H1 (cell line): ENCODE results near the gene TMEM145. TPM values are rescaled to one million over a fixed set of nuclear protein-coding genes. Genes with fewer than 3 reads are reported as not detected.

ENCODE experiments used
- CTCF ChIA-PET: fragments of 300-600 bp; sonication (Branson Sonifier 250); formaldehyde crosslinking; loops from one replicate; lab custom pipeline; 2021; ENCODE audit not compliant: partially characterized antibody; lab: Charles Lee
- POLR2A ChIA-PET: fragments of 300-600 bp; sonication (Branson Sonifier 250); formaldehyde crosslinking; loops from one replicate; lab custom pipeline; 2021; ENCODE audit warnings: inconsistent platforms; ENCODE audit not compliant: partially characterized antibody; lab: Charles Lee
- DNase-seq, 2 experiments: peaks; one replicate each; pipeline versions ENCODE4 v3.0.0 to v3.0.0-alpha.2; 2010 to 2022; ENCODE audit warnings: low spot score in 2 of 2, low read depth in 1 of 2, mixed read lengths in 1 of 2
- FAIRE-seq: peaks from 2 replicates; lab custom pipeline; 2011; peaks lifted over from hg19 to GRCh38; lab: Jason Lieb, UNC
- H2AFZ ChIP-seq: 2 replicates; pipeline ENCODE4 v1.8.1; 2012; ENCODE audit warnings: low read length, inconsistent platforms
- H2AK5ac ChIP-seq: 2 replicates; pipeline ENCODE4 v1.6.1; 2013; ENCODE audit warnings: low read depth, low read length
- H2BK120ac ChIP-seq: replicated peaks from 2 replicates; pipeline ENCODE3; 2013; ENCODE audit warnings: low read depth, low read length, inconsistent platforms
- H2BK12ac ChIP-seq: 2 replicates; pipeline ENCODE4 v1.6.1; 2013; ENCODE audit warnings: low read depth, low read length
- H2BK15ac ChIP-seq: 2 replicates; pipeline ENCODE4 v1.6.1; 2013; ENCODE audit warnings: low read length
- H2BK20ac ChIP-seq: 2 replicates; pipeline ENCODE4 v1.6.1; 2013; ENCODE audit warnings: low read length
- H2BK5ac ChIP-seq: 2 replicates; pipeline ENCODE4 v1.6.1; 2013; ENCODE audit warnings: low read depth, low read length
- H3K14ac ChIP-seq: 2 replicates; pipeline ENCODE4 v1.6.1; 2013; ENCODE audit warnings: inconsistent platforms; ENCODE audit not compliant: insufficient read length
- H3K18ac ChIP-seq: 2 replicates; pipeline ENCODE4 v1.6.1; 2013; ENCODE audit warnings: low read length; ENCODE audit errors: extremely low read depth
- H3K23ac ChIP-seq: 2 replicates; pipeline ENCODE4 v1.6.1; 2013; ENCODE audit warnings: inconsistent platforms; ENCODE audit not compliant: insufficient read length
- H3K23me2 ChIP-seq: 2 replicates; pipeline ENCODE4 v1.6.1; 2013; ENCODE audit warnings: low read depth, low read length
- H3K27ac ChIP-seq: 2 replicates; pipeline ENCODE4 v1.6.1; 2011; ENCODE audit warnings: low read depth, low read length, inconsistent platforms
- H3K27me3 ChIP-seq, 4 experiments: replicated peaks in 1 of 4; 1 replicate in 1 of 4; 2 replicates in 3 of 4; pipeline versions ENCODE4 v1.6.1 to v1.8.1; 2011 to 2013; ENCODE audit warnings: low read length in 3 of 4, mild to moderate bottlenecking in 3 of 4, inconsistent platforms in 2 of 4, mixed read lengths in 2 of 4, moderate library complexity in 1 of 4; ENCODE audit not compliant: control insufficient read depth in 3 of 4, insufficient read depth in 3 of 4; ENCODE audit errors: extremely low read depth in 1 of 4
- H3K36me3 ChIP-seq, 4 experiments: 2 replicates each; pipeline versions ENCODE4 v1.6.1 to v1.8.1; 2011 to 2013; ENCODE audit warnings: mild to moderate bottlenecking in 4 of 4, low read length in 3 of 4, moderate library complexity in 2 of 4, control low read depth in 1 of 4, inconsistent platforms in 1 of 4; ENCODE audit not compliant: insufficient read depth in 4 of 4, control insufficient read depth in 2 of 4
- H3K4ac ChIP-seq: replicated peaks from 2 replicates; pipeline ENCODE3; 2013; ENCODE audit warnings: low read length, low read depth, mixed read lengths, inconsistent platforms; ENCODE audit not compliant: insufficient read length
- H3K4me1 ChIP-seq, 4 experiments: replicated peaks in 1 of 4; 1 replicate in 1 of 4; 2 replicates in 3 of 4; pipeline versions ENCODE4 v1.6.1 to v1.8.1; 2011 to 2013; ENCODE audit warnings: low read length in 3 of 4, inconsistent platforms in 2 of 4, mixed read lengths in 1 of 4; ENCODE audit not compliant: insufficient read depth in 4 of 4, control insufficient read depth in 3 of 4
- H3K4me2 ChIP-seq, 2 experiments: 2 replicates each; pipeline versions ENCODE4 v1.6.1 to v1.8.1; 2011 to 2013; ENCODE audit warnings: low read depth in 2 of 2, low read length in 2 of 2, control low read depth in 1 of 2, inconsistent platforms in 1 of 2, mild to moderate bottlenecking in 1 of 2; ENCODE audit not compliant: insufficient read depth in 1 of 2
- H3K4me3 ChIP-seq, 4 experiments: fragments of 200-600, 300-600 bp in 1 of 4; sonication (generic), shearing (Covaris generic), sonication (Bioruptor Twin) in 1 of 4; 2 replicates each; pipeline versions ENCODE4 v1.5.1 to v1.8.1; 2011 to 2016; ENCODE audit warnings: low read length in 4 of 4, low read depth in 3 of 4, control low read depth in 2 of 4, inconsistent platforms in 2 of 4, mild to moderate bottlenecking in 2 of 4, mixed read lengths in 1 of 4, moderate library complexity in 1 of 4; ENCODE audit not compliant: insufficient read depth in 2 of 4; ENCODE audit errors: extremely low read depth in 1 of 4
- H3K56ac ChIP-seq: replicated peaks from 2 replicates; pipeline ENCODE3; 2013; ENCODE audit warnings: low read depth, mild to moderate bottlenecking, mixed read lengths, low read length, inconsistent platforms; ENCODE audit not compliant: insufficient read length
- H3K79me1 ChIP-seq: 2 replicates; pipeline ENCODE4 v1.6.1; 2013; ENCODE audit warnings: low read depth, low read length, control low read depth
- H3K79me2 ChIP-seq, 2 experiments: 2 replicates each; pipeline versions ENCODE4 v1.6.1 to v1.8.1; 2012 to 2013; ENCODE audit warnings: low read length in 2 of 2, mild to moderate bottlenecking in 2 of 2, inconsistent platforms in 1 of 2; ENCODE audit not compliant: insufficient read depth in 2 of 2, control insufficient read depth in 1 of 2
- H3K9ac ChIP-seq, 4 experiments: replicated peaks in 1 of 4; 1 replicate in 1 of 4; 2 replicates in 3 of 4; pipeline versions ENCODE4 v1.6.1 to v1.8.1; 2011 to 2013; ENCODE audit warnings: low read depth in 3 of 4, low read length in 3 of 4, control low read depth in 2 of 4, mild to moderate bottlenecking in 2 of 4, moderate library complexity in 2 of 4, inconsistent platforms in 1 of 4; ENCODE audit errors: extremely low read depth in 1 of 4
- H3K9me3 ChIP-seq, 2 experiments: 2 replicates each; pipeline versions ENCODE4 v1.6.1 to v1.8.1; 2012 to 2013; ENCODE audit warnings: mild to moderate bottlenecking in 2 of 2, moderate library complexity in 2 of 2, control low read depth in 1 of 2, inconsistent platforms in 1 of 2, low read depth in 1 of 2, low read length in 1 of 2, mixed read lengths in 1 of 2; ENCODE audit not compliant: insufficient read depth in 2 of 2
- H4K20me1 ChIP-seq, 2 experiments: replicated peaks in 1 of 2; 2 replicates each; pipeline versions ENCODE3 to v1.8.1; 2011 to 2013; ENCODE audit warnings: inconsistent platforms in 2 of 2, low read length in 2 of 2, mild to moderate bottlenecking in 1 of 2; ENCODE audit not compliant: insufficient read depth in 2 of 2, control insufficient read depth in 1 of 2
- H4K5ac ChIP-seq: 2 replicates; pipeline ENCODE4 v1.6.1; 2013; ENCODE audit warnings: low read length, low read depth, mixed read lengths, inconsistent platforms; ENCODE audit not compliant: insufficient read length
- H4K8ac ChIP-seq: 2 replicates; pipeline ENCODE4 v1.8.0; 2013; ENCODE audit warnings: mild to moderate bottlenecking, moderate library complexity, low read length, inconsistent platforms; ENCODE audit not compliant: insufficient read depth; ENCODE audit errors: extremely low read depth
- H4K91ac ChIP-seq: replicated peaks from 2 replicates; pipeline ENCODE3; 2013; ENCODE audit warnings: low read length, mixed read lengths, inconsistent platforms; ENCODE audit not compliant: insufficient read length
- CTBP2 ChIP-seq: IDR thresholded peaks from 2 replicates; pipeline ENCODE4 v1.7.0; 2011; ENCODE audit warnings: borderline replicate concordance, mild to moderate bottlenecking, moderate library complexity, mixed read lengths, low read length; ENCODE audit not compliant: insufficient read depth, insufficient read length
- EGR1 ChIP-seq: IDR thresholded peaks from 2 replicates; pipeline ENCODE4 v1.6.1; 2011; ENCODE audit warnings: low read depth, low read length, borderline replicate concordance
- SAP30 ChIP-seq: fragments of 300-600 bp; sonication (generic); IDR thresholded peaks from 2 replicates; pipeline ENCODE4 v1.7.1; 2012; ENCODE audit warnings: low read length, moderate library complexity, mild to moderate bottlenecking, inconsistent platforms; ENCODE audit not compliant: insufficient read depth, insufficient replicate concordance
- TAF7 ChIP-seq: optimal IDR thresholded peaks from 2 replicates; pipeline ENCODE3; 2011; ENCODE audit warnings: low read depth, mild to moderate bottlenecking, inconsistent platforms, low read length, moderate library complexity, borderline replicate concordance
- WGBS, 2 experiments: shearing (Covaris generic) in 1 of 2; methylation state at CpG; one replicate each; pipeline versions ENCODE4 v1.1.6 to v1.1.7; 2013 to 2015; ENCODE audit warnings: low lambda C conversion rate in 2 of 2, mixed read lengths in 2 of 2, inconsistent platforms in 1 of 2, low coverage in 1 of 2, missing lambda C conversion rate in 1 of 2; ENCODE audit not compliant: insufficient replicate concordance in 2 of 2, insufficient coverage in 1 of 2, insufficient read length in 1 of 2; ENCODE audit errors: extremely low coverage in 1 of 2, missing lambda C conversion rate in 1 of 2; 5-methylcytosine and 5-hydroxymethylcytosine counted together
- polyA plus RNA-seq, 7 experiments: library from polyadenylated mRNA; depleted of rRNA in 3 of 7; stranded (reverse) in 5 of 7; unstranded in 2 of 7; fragments of >200 nt in 5 of 7; fragments of 200-250 nt in 2 of 7; gene quantifications; 1 replicate in 5 of 7; 2 replicates in 1 of 7; 4 replicates in 1 of 7; pipeline versions ENCODE4 v1.2.1 to v1.2.3, GENCODE V29; 2011 to 2013; ENCODE audit warnings: missing spikeins in 2 of 7, mixed read lengths in 2 of 7
- total RNA-seq: library from RNA; stranded (reverse); fragmentation: NEBNext Ultra II Directional; extraction: Animal tissue kit (Norgen Biotek cat#: 25700); gene quantifications from 2 replicates; pipeline ENCODE4 v1.2.1, GENCODE V29; 2021

TMEM145 gene
- total and polyA plus RNA-seq, 2 of the 8 experiments (the other 6 are each of a cell fraction or from before 2014, with no cell fraction given): 2.3 to 4.7 TPM

- DNase-seq (no peak), FAIRE-seq (no peak)
- Histone ChIP-seq H3K27me3 (no peaks in the 10 kb centered on the region), H3K36me3 (peaks cover 0 to 10% (median 1%) of the 10 kb centered on the region in 4 experiments; a peak in 3 of 8 replicates), H3K23me2 (peaks cover 4% of the 10 kb centered on the region; the same call in 1 of the 2 replicates), H4K8ac (peak within 1 kb of the TSS; percentile 89), H2AFZ (no peak within 1 kb of the TSS), H2BK20ac (peak within 1 kb of the TSS; percentile 82; the same call in 1 of the 2 replicates), H3K18ac (peak within 1 kb of the TSS; percentile 92), H2BK120ac (peak within 1 kb of the TSS; percentile 66), H3K9ac (peak within 1 kb of the TSS; percentile 67 to 84 (median 72)), H3K9me3 (no peaks in the 10 kb centered on the region), H2AK5ac (no peak within 1 kb of the TSS; the same call in 1 of the 2 replicates), H3K4ac (peak within 1 kb of the TSS; percentile 92), H3K4me1 (peaks cover 0 to 14% (median 10%) of the 10 kb centered on the region in 4 experiments; a peak in 4 of 7 replicates), H2BK12ac (peak within 1 kb of the TSS; percentile 84), H3K23ac (no peak within 1 kb of the TSS), H3K79me2 (peaks cover 0 to 10% of the 10 kb centered on the region in 2 experiments; a peak in 2 of 4 replicates), H4K91ac (peak within 1 kb of the TSS; percentile 98), H3K27ac (peak within 1 kb of the TSS; percentile 67; the same call in 1 of the 2 replicates), H2BK15ac (peak within 1 kb of the TSS; percentile 98; the same call in 1 of the 2 replicates), H4K20me1 (no peaks in the 10 kb centered on the region), H3K4me3 (peak within 1 kb of the TSS; percentile 64 to 84 (median 78)), H3K79me1 (no peaks in the 10 kb centered on the region), H3K4me2 (peak within 1 kb of the TSS; percentile 76 to 92), H4K5ac (peak within 1 kb of the TSS; percentile 84), H3K56ac (peak within 1 kb of the TSS; percentile 97), H3K14ac (peak within 1 kb of the TSS; percentile 44), H2BK5ac (peak within 1 kb of the TSS; percentile 96)
- 7% methylated on average over 21 of the region's 21 CpGs; no CpG with 5 or more reads in 1 of the 2 experiments for WGBS, 2 experiments
- POLR2A ChIA-PET: interaction anchor here (0.6 to 2.0 kb wide), 14 partner anchors 8 to 233 kb away, joined by 3 to 9 read pairs (median 4); no protein-coding TSS in a partner anchor
- CTCF ChIA-PET: interaction anchor here (0.9 to 1.9 kb wide), 5 partner anchors 9 to 193 kb away, joined by 4 to 6 read pairs (median 5); no protein-coding TSS in a partner anchor
- TF ChIP-seq CTBP2 (no peak), TAF7 (no peak), EGR1 (no peak), SAP30 (no peak)
Measured at GRCh38 chr19:42301646-42302203, 11.4 kb upstream of the TMEM145 start, which contains the start of gene PRR19. Gene PRR19 (plus strand): TSS chr19:42302132. CDS start chr19:42309585, 7,453 bp downstream.
